GM19452 (cell line): Measurements from ENCODE around the gene PPP6R3.

Experiments used
- ATAC-seq: cut with Tn5 transposase; IDR thresholded peaks from one replicate; pipeline ENCODE4 v1.9.1; 2021; ENCODE audit not compliant: unreplicated experiment

Gene PPP6R3

GRCh38 chr11:68641880-68642279 lies 181.3 kb downstream of the PPP6R3 start:
- ATAC-seq, result no peak

GRCh38 chr11:68643585-68643984 lies 183.0 kb downstream of the PPP6R3 start:
- ATAC-seq, result no peak

GRCh38 chr11:68646832-68647231 lies 186.3 kb downstream of the PPP6R3 start:
- no peak for ATAC-seq

GRCh38 chr11:68649851-68650555 lies 189.5 kb downstream of the PPP6R3 start:
- no peak for ATAC-seq

- ATAC-seq, result no peak
Observed at GRCh38 chr11:68650801-68651200, 190.2 kb downstream of the PPP6R3 start.

GRCh38 chr11:68651208-68651984 lies 190.8 kb downstream of the PPP6R3 start:
- ATAC-seq, result no peak

- ATAC-seq, result no peak
Observed at GRCh38 chr11:68651985-68652682, 191.6 kb downstream of the PPP6R3 start.

- no peak for ATAC-seq
Observed at GRCh38 chr11:68652683-68653156, 192.2 kb downstream of the PPP6R3 start.

- no peak for ATAC-seq
Observed at GRCh38 chr11:68653486-68654430, 193.2 kb downstream of the PPP6R3 start.

GRCh38 chr11:68654978-68655377 lies 194.4 kb downstream of the PPP6R3 start:
- no peak for ATAC-seq

- no peak for ATAC-seq
Observed at GRCh38 chr11:68655406-68655805, 194.9 kb downstream of the PPP6R3 start.

GRCh38 chr11:68655806-68656205 lies 195.3 kb downstream of the PPP6R3 start:
- no peak for ATAC-seq

- ATAC-seq, result no peak
Observed at GRCh38 chr11:68657021-68657780, 196.6 kb downstream of the PPP6R3 start.

- no peak for ATAC-seq
Observed at GRCh38 chr11:68658097-68658496, 197.5 kb downstream of the PPP6R3 start.

- ATAC-seq, result no peak
Observed at GRCh38 chr11:68658661-68659060, 198.1 kb downstream of the PPP6R3 start.

- ATAC-seq, result no peak
Observed at GRCh38 chr11:68659158-68659921, 198.8 kb downstream of the PPP6R3 start.

- no peak for ATAC-seq
Observed at GRCh38 chr11:68660066-68660810, 199.7 kb downstream of the PPP6R3 start.

GRCh38 chr11:68661014-68661413 lies 200.5 kb downstream of the PPP6R3 start:
- no peak for ATAC-seq
